ENCODE data around the gene PRSS50.

- no peak for TF ChIP-seq CTCF (IDR thresholded peaks at IDR 0.05; ENCODE audit: borderline replicate concordance, extremely low read depth, low read length, poor library complexity, severe bottlenecking)
- TF ChIP-seq EZH2 (IDR thresholded peaks at IDR 0.05; ENCODE audit: borderline replicate concordance, low read depth, low read length, severe bottlenecking) = no peak
Measured at GRCh38 chr3:46736006-46736872, 18.6 kb upstream of the PRSS50 start.
